OCI-LY1 (cell line): ENCODE results near the gene SMYD5.
A peak's percentile ranks its signal among the peaks of the same experiment; 100 is the strongest.
"Not testable (repeated sequence)": the region's sequence is repeated elsewhere in the genome, so short reads cannot be mapped to it uniquely, and the experiment has no call there.

Experiments
- H2AFZ ChIP-seq: fragments of 200-600 bp; sonication (generic), shearing (Covaris generic); 2 replicates; pipeline ENCODE4 v1.6.0; 2014; ENCODE audit warnings: antibody characterized with exemption, mild to moderate bottlenecking, low read length
- H3F3A ChIP-seq: fragments of 200-600 bp; sonication (generic), shearing (Covaris generic); 2 replicates; pipeline ENCODE4 v1.6.0; 2014; ENCODE audit warnings: mild to moderate bottlenecking, antibody characterized with exemption, low read length, moderate library complexity; ENCODE audit not compliant: insufficient read depth
- H3K27ac ChIP-seq: fragments of 200-600 bp; sonication (generic); 2 replicates; pipeline ENCODE4 v1.5.1; 2014; ENCODE audit warnings: low read length, mixed run types, mild to moderate bottlenecking, low read depth; ENCODE audit not compliant: poor library complexity, severe bottlenecking
- H3K27me3 ChIP-seq: fragments of 200-600 bp; sonication (generic); 2 replicates; pipeline ENCODE4 v1.6.0; 2014; ENCODE audit warnings: antibody characterized with exemption, mild to moderate bottlenecking, low read length, moderate library complexity; ENCODE audit not compliant: insufficient read depth
- H3K36me3 ChIP-seq: fragments of 200-600 bp; sonication (generic); 2 replicates; pipeline ENCODE4 v1.6.1; 2014; ENCODE audit warnings: mild to moderate bottlenecking, antibody characterized with exemption, low read length, moderate library complexity, mixed read lengths; ENCODE audit not compliant: insufficient read depth
- H3K4me1 ChIP-seq: fragments of 200-600 bp; sonication (generic); 2 replicates; pipeline ENCODE4 v1.5.1; 2014; ENCODE audit warnings: mild to moderate bottlenecking, low read length, moderate library complexity; ENCODE audit not compliant: insufficient read depth, severe bottlenecking
- H3K4me2 ChIP-seq: fragments of 200-600 bp; sonication (generic), shearing (Covaris generic); 2 replicates; pipeline ENCODE4 v1.6.1; 2014; ENCODE audit warnings: low read length
- H3K4me3 ChIP-seq: fragments of 200-600 bp; sonication (generic); 2 replicates; pipeline ENCODE4 v1.5.1; 2014; ENCODE audit warnings: low read length, low read depth, mild to moderate bottlenecking, mixed read lengths; ENCODE audit not compliant: poor library complexity, severe bottlenecking
- H3K79me2 ChIP-seq: fragments of 200-600 bp; shearing (Covaris generic); 2 replicates; pipeline ENCODE4 v1.6.1; 2016; ENCODE audit warnings: mixed run types, low read length, mixed read lengths; ENCODE audit not compliant: insufficient read depth
- H3K9ac ChIP-seq: fragments of 200-600 bp; sonication (generic), shearing (Covaris generic); 2 replicates; pipeline ENCODE4 v1.6.1; 2014; ENCODE audit warnings: mild to moderate bottlenecking, low read length, mixed read lengths
- H3K9me2 ChIP-seq: fragments of 200-600 bp; sonication (generic), shearing (Covaris generic); 2 replicates; pipeline ENCODE4 v1.6.1; 2014; ENCODE audit warnings: low read depth, mild to moderate bottlenecking, low read length, mixed read lengths
- H3K9me3 ChIP-seq: fragments of 200-600 bp; shearing (Covaris generic); 2 replicates; pipeline ENCODE4 v1.6.1; 2014; ENCODE audit warnings: low read length, mixed read lengths
- H4K20me1 ChIP-seq: fragments of 200-600 bp; sonication (generic), shearing (Covaris generic); 2 replicates; pipeline ENCODE4 v1.6.0; 2016; ENCODE audit warnings: mild to moderate bottlenecking, low read length; ENCODE audit not compliant: insufficient read depth
- EZH2 ChIP-seq: fragments of 200-600 bp; sonication (generic), shearing (Covaris generic); IDR thresholded peaks from 2 replicates; pipeline ENCODE4 v1.8.0; 2017; ENCODE audit warnings: borderline replicate concordance, mixed run types, mild to moderate bottlenecking, antibody characterized with exemption, low read length, moderate library complexity, mixed read lengths
- TF ChIP-seq, protein P1 (sequence below): fragments of 200-600 bp; sonication (generic), shearing (Covaris generic); IDR thresholded peaks from 2 replicates; pipeline ENCODE4 v1.5.1; 2017; ENCODE audit warnings: mild to moderate bottlenecking, antibody characterized with exemption, low read length, moderate library complexity, mixed read lengths

The SMYD5 gene

DNA sequence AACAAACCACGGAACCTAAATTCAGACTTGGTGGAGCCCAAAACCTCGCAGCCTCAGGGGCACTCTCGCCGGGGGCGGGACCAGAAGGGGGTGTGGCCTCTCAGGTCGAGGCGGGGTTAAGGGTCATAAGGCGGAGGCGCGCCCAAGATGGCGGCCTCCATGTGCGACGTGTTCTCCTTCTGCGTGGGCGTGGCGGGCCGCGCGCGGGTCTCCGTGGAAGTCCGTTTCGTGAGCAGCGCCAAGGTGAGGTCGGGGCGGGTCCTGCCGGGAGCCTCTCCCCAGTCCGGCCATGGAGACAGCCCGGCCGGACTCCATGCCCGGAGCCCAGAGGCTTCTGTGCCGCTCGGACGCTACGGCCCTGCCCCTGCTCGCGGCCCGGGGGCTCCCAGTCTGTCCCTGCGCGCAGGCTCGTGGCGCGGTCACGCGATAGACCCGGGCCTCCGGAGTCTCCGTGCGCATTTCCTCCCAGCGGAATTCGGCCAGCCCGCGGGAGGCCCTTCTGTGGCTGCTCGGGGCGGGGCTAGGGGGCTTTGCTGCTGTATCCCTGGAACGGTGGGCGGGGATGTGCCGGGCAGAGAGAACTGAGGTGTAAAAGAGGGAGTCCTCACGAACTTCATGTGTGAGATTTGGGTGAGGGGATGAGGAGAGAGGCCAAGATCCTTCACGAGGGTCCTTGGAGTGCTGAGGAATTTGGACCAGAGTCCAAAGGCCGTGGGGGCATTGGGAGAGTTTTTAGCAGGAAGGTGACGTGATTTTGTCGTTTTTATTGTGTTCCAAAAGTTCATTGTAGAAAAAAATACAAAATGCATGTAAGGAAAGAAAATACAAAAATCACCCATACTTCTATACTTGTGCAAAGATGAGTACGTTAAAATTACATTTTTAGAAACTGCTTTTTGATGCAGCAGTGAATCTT is at the start of gene SMYD5:
Gene SMYD5, plus strand, starts transcription at position 126 of the 916 bp plus-strand sequence. Its CDS starts 22 bp downstream, at position 148.
- H3K27ac ChIP-seq = peak within 1 kb of the TSS; percentile 45
- TF ChIP-seq, protein P1, sequence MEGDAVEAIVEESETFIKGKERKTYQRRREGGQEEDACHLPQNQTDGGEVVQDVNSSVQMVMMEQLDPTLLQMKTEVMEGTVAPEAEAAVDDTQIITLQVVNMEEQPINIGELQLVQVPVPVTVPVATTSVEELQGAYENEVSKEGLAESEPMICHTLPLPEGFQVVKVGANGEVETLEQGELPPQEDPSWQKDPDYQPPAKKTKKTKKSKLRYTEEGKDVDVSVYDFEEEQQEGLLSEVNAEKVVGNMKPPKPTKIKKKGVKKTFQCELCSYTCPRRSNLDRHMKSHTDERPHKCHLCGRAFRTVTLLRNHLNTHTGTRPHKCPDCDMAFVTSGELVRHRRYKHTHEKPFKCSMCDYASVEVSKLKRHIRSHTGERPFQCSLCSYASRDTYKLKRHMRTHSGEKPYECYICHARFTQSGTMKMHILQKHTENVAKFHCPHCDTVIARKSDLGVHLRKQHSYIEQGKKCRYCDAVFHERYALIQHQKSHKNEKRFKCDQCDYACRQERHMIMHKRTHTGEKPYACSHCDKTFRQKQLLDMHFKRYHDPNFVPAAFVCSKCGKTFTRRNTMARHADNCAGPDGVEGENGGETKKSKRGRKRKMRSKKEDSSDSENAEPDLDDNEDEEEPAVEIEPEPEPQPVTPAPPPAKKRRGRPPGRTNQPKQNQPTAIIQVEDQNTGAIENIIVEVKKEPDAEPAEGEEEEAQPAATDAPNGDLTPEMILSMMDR = no peak
- TF ChIP-seq EZH2 = no peak
- H3K4me1 ChIP-seq = peaks cover 26% of the 10 kb centered on the region
- H3K4me3 ChIP-seq = peak within 1 kb of the TSS; percentile 83
- peaks cover 8% of the 10 kb centered on the region for H3K79me2 ChIP-seq
- H3K36me3 ChIP-seq = no peaks in the 10 kb centered on the region
- H3K4me2 ChIP-seq = peak within 1 kb of the TSS; percentile 77
- H3K27me3 ChIP-seq = no peaks in the 10 kb centered on the region
- H3K9me3 ChIP-seq = no peaks in the 10 kb centered on the region
- H3K9me2 ChIP-seq = no peaks in the 10 kb centered on the region
- H3F3A ChIP-seq = no peaks in the 10 kb centered on the region
- H2AFZ ChIP-seq = no peak within 1 kb of the TSS
- H4K20me1 ChIP-seq = no peaks in the 10 kb centered on the region
- H3K9ac ChIP-seq = peak within 1 kb of the TSS; percentile 76

DNA sequence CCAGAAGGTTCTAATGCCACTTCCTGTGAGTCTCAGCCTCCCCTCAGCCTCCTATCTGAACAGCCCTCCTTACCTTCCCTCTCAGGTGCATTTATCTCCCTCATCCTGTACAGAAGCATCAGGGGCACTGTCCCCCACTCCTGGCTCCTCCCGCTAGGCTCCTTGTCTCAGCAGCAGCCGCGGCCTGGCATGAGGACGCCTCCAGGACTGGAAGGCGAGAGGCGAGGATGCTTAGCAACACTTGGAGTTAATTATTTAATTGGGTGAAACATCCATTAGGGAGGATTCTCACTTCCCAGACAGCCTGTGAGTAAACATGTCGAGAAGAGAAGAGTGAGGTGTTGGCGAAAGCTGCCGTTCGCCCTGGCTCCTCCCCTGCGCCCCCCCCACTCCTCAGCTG is 48.1 kb upstream of the SMYD5 start:
- not testable (repeated sequence) for H3K27ac ChIP-seq, H3K9me2 ChIP-seq, H3K27me3 ChIP-seq, H3K4me1 ChIP-seq, H3K9me3 ChIP-seq, H3K36me3 ChIP-seq, H3K4me2 ChIP-seq, H3K79me2 ChIP-seq, H3F3A ChIP-seq, H4K20me1 ChIP-seq, H2AFZ ChIP-seq, H3K9ac ChIP-seq, H3K4me3 ChIP-seq

DNA sequence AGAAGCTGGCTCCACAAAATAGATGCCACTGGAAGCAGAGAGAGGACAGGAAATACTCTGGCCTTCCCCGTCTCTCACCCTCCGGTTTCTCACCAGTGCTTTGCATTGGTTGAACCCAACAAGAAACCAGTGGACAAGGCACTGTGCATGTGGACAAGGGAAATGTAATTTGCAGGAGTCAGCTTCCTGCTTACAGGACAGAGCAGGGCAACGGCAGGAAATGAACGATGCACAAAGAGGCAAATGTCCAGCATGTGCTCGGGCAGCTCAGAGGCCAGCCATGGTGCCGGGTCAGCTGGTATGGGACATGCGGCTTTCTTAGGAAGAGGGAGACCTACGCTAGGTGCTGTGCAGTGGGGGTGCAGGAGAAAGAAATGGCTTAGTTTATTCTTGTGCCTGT is 47.2 kb upstream of the SMYD5 start:
- H3K9me2 ChIP-seq, H3K4me3 ChIP-seq, H3K9me3 ChIP-seq, H3K9ac ChIP-seq, H3K27me3 ChIP-seq, H3K27ac ChIP-seq, H3F3A ChIP-seq, H3K4me2 ChIP-seq, H4K20me1 ChIP-seq, H2AFZ ChIP-seq, H3K4me1 ChIP-seq, H3K36me3 ChIP-seq, H3K79me2 ChIP-seq: not testable (repeated sequence)

DNA sequence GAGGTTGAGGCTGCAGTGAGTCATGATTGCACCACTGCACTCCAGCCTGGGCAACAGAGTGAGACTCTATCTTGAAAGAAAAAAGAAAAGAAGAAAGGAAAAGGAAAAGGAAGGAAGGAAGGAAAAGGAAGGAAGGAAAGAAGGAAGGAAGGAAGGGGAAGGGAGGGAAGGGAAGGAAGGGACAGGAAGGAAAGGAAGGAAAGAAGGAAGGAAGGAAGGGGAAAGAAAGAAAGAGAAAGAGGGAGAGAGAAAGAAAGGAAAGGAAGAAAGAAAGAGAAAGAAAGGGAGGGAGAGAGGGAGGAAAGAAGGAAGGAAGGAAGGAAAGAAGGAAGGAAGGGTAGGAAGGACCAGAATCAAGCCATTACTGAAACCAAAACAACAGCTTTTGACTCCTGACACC is 45.7 kb upstream of the SMYD5 start:
- not testable (repeated sequence) for H3K27me3 ChIP-seq, H3K79me2 ChIP-seq, H3K36me3 ChIP-seq, H3F3A ChIP-seq, H3K4me1 ChIP-seq, H2AFZ ChIP-seq, H4K20me1 ChIP-seq, H3K4me3 ChIP-seq, H3K9me3 ChIP-seq, H3K27ac ChIP-seq, H3K9me2 ChIP-seq, H3K4me2 ChIP-seq, H3K9ac ChIP-seq

DNA sequence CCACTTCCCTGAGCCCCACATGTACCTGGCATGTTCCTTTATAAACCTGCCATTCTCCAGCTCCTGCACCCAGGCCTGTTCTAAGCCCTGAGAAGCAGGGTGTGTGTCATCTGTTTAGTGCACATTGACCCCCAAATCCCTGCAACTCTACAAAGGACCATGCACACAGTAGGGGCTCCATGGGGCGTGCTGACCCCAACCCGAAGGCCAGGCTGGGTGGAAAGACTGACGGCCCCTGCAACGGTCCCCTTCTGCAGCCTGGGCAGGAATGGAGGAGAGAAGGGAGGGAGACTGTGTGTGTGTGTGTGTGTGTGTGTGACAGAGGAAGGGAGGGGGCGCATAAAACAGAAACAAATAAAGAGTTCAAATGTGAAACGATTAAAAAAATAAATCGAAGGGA is 43.7 kb upstream of the SMYD5 start:
- H3K36me3 ChIP-seq, H3K4me2 ChIP-seq, H3K4me3 ChIP-seq, H3K79me2 ChIP-seq, H3F3A ChIP-seq, H2AFZ ChIP-seq, H3K4me1 ChIP-seq, H3K9me2 ChIP-seq, H3K27ac ChIP-seq, H4K20me1 ChIP-seq, H3K9ac ChIP-seq, H3K27me3 ChIP-seq, H3K9me3 ChIP-seq: not testable (repeated sequence)
